ENCODE measurements around the gene C7. TPM values are rescaled to one million over a fixed set of nuclear protein-coding genes. Genes with fewer than 3 reads are reported as not detected.
"Not testable (repeated sequence)": the region's sequence is repeated elsewhere in the genome, so short reads cannot be mapped to it uniquely, and the experiment has no call there.

Gene C7
- total and polyA plus RNA-seq, 7 donors, result 1.2 to 33.0 (median 4.2) TPM

DNA sequence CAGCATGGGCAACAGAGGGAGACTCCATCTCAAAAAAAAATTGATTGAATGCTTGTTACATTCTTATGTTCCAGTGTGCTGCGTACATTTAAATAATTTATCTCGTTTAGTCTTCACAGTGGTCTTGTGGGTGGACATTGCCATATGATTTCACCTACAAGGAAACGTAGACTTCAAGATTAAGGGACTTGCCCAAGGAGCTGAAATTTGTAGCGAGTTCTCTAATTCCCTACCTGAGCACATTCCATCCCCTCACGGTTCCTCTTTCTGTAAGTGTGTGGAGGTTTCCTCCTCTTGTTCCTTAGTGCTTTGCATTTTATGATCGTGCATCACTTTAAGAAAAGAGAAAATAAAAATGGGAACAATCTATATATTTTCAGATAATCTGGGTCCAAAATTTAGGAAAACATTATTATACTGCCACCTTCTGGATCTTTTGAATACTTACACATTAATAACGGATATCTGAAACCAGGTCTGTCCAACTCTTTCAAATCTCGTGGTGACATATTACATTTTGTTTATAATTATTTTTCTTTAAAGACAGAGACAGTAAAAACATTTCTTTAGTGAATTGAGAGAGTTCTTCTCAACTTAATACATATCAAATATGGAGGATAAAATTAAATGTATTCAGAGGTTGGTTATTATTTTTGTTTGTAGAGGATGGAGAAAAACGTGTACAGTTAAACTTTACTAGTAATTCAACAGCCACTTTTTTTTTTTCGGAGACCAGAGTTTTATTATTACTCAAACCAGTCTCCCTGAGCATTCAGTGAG lies 29.9 kb upstream of the C7 start:
- Histone ChIP-seq H3K27ac (no peak overlapping the region), H3K4me3 (no peak overlapping the region), H3K4me1 (no peaks in the 10 kb centered on the region), H3K27me3 (ENCODE audit: insufficient read depth in 3 of 3, low read length in 2 of 3) (no peaks in the 10 kb centered on the region), H3K9me3 (no peaks in the 10 kb centered on the region), H3K36me3 (ENCODE audit: insufficient read depth in 1 of 2, low read depth in 1 of 2) (no peaks in the 10 kb centered on the region)
- no peak for DNase-seq
- intact Hi-C loops (cut with DNase I), result loop anchor here (5.0 to 10.0 kb wide), 3 partner anchors 122 to 1302 kb away; partner anchors contain the start of gene TTC33 (in 2 of the 2)
- 31 to 38% (median 32%) methylated on average over 10 of the region's 10 CpGs for WGBS, 3 donors
- TF ChIP-seq, protein P1, sequence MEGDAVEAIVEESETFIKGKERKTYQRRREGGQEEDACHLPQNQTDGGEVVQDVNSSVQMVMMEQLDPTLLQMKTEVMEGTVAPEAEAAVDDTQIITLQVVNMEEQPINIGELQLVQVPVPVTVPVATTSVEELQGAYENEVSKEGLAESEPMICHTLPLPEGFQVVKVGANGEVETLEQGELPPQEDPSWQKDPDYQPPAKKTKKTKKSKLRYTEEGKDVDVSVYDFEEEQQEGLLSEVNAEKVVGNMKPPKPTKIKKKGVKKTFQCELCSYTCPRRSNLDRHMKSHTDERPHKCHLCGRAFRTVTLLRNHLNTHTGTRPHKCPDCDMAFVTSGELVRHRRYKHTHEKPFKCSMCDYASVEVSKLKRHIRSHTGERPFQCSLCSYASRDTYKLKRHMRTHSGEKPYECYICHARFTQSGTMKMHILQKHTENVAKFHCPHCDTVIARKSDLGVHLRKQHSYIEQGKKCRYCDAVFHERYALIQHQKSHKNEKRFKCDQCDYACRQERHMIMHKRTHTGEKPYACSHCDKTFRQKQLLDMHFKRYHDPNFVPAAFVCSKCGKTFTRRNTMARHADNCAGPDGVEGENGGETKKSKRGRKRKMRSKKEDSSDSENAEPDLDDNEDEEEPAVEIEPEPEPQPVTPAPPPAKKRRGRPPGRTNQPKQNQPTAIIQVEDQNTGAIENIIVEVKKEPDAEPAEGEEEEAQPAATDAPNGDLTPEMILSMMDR (IDR thresholded peaks at IDR 0.05), result peak; percentile 60
- peak in 1 of 4 donors; percentile 67 for ATAC-seq

DNA sequence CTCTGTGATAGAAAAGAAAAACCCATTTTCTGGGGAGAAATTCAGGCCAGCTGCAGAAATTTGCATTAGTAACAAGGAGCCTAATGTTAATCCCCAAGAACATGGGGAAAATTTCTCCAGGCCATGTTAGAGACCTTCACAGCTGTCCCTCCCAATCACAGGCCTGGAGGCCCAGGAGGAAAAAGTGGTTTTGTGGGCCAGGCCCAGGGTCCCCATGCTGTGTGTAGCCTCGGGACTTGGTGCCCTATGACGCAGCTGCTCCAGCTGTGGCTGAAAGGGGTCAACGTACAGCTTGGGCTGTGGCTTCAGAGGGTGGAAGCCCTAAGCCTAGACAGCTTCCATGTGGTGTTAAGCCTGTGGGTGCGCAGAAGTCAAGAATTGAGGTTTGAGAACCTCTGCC lies 27.0 kb upstream of the C7 start:
- WGBS, 3 donors, result 85 to 87% (median 85%) methylated on average over 4 of the region's 4 CpGs
- intact Hi-C loops (cut with DNase I), result no loop called here
- no peaks in the 10 kb centered on the region for H3K4me1 ChIP-seq

DNA sequence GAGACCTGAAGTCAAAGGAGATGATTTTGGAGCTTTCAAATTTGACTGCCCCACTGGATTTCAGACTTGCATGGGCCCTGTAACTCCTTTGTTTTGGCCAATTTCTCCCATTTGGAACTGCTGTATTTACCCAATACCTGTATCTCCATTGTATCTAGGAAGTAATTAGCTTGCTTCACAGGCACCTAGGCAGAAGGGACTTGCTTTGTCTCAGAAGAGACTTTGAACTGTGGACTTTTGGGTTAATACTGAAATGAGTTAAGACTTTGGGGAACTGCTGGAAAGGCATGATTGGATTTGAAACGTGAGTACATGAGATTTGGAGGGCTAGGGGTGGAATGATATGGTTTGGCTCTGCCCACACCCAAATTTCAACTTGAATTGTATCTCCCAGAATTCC lies 26.2 kb upstream of the C7 start:
- H3K4me1 ChIP-seq; H3K36me3 ChIP-seq (ENCODE audit: insufficient read depth in 1 of 2, low read depth in 1 of 2); DNase-seq; H3K9me3 ChIP-seq; ATAC-seq; H3K4me3 ChIP-seq; intact Hi-C loops (cut with DNase I); H3K27me3 ChIP-seq (ENCODE audit: insufficient read depth in 3 of 3, low read length in 2 of 3); H3K27ac ChIP-seq: not testable (repeated sequence)
- 22 to 35% (median 22%) methylated on average over 1 of the region's 1 CpG for WGBS, 3 donors

More for the DNA sequence above, 27.0 kb upstream of the C7 start:
- Histone ChIP-seq H3K36me3 (ENCODE audit: insufficient read depth in 1 of 2, low read depth in 1 of 2) (no peaks in the 10 kb centered on the region), H3K9me3 (no peaks in the 10 kb centered on the region), H3K4me3 (no peak overlapping the region), H3K27me3 (ENCODE audit: insufficient read depth in 3 of 3, low read length in 2 of 3) (no peaks in the 10 kb centered on the region), H3K27ac (no peak overlapping the region)
- ATAC-seq (no peak), DNase-seq (no peak)
- TF ChIP-seq, protein P1 (IDR thresholded peaks at IDR 0.05), result no peak

- intact Hi-C loops (cut with DNase I), result not testable (repeated sequence)
Observed at GRCh38 chr5:40895440-40896425, 13.6 kb upstream of the C7 start.

GRCh38 chr5:40904205-40904993 lies 4.9 kb upstream of the C7 start:
- no peak overlapping the region for H3K27ac ChIP-seq
- DNase-seq (peak in 1 of 2 donors; percentile 38), ATAC-seq (peak; percentile 51 to 86 (median 78))
- TF ChIP-seq, protein P1 (IDR thresholded peaks at IDR 0.05), result peak; percentile 78
- H3K9me3 ChIP-seq, result no peaks in the 10 kb centered on the region
- H3K36me3 ChIP-seq (ENCODE audit: insufficient read depth in 1 of 2, low read depth in 1 of 2), result no peaks in the 10 kb centered on the region
- H3K4me1 ChIP-seq, result peaks cover 9% of the 10 kb centered on the region
- intact Hi-C loops (cut with DNase I), result loop anchor here in 1 of 2 donors (10.0 kb wide), 1 partner anchor 940 kb away; no protein-coding TSS in a partner anchor
- no peaks in the 10 kb centered on the region for H3K27me3 ChIP-seq (ENCODE audit: insufficient read depth in 3 of 3, low read length in 2 of 3)
- WGBS, 3 donors, result 10 to 23% (median 13%) methylated on average over 7 of the region's 7 CpGs
- H3K4me3 ChIP-seq, result no peak overlapping the region

More at GRCh38 chr5:40895440-40896425, 13.6 kb upstream of the C7 start:
- ATAC-seq; H3K27me3 ChIP-seq (ENCODE audit: insufficient read depth in 3 of 3, low read length in 2 of 3); H3K36me3 ChIP-seq (ENCODE audit: insufficient read depth in 1 of 2, low read depth in 1 of 2); DNase-seq; H3K27ac ChIP-seq; H3K9me3 ChIP-seq; H3K4me1 ChIP-seq; H3K4me3 ChIP-seq: not testable (repeated sequence)
- 69 to 75% (median 73%) methylated on average over 10 of the region's 10 CpGs for WGBS, 3 donors
